OCI-LY7 (cell line): ENCODE data around the gene LRRK1.

Experiments used
- EZH2phosphoT487 ChIP-seq: fragments of 200-600 bp; sonication (generic); IDR thresholded peaks from 2 replicates; pipeline ENCODE4 v1.6.1; 2018; ENCODE audit warnings: low read depth, borderline replicate concordance, mild to moderate bottlenecking, mixed run types, antibody characterized with exemption, low read length, moderate library complexity, mixed read lengths
- TF ChIP-seq, protein P1 (sequence below): fragments of 200-600 bp; sonication (generic); conservative IDR thresholded peaks from 2 replicates; pipeline ENCODE4 v1.5.1; 2014; ENCODE audit warnings: mild to moderate bottlenecking, antibody characterized with exemption, low read length, moderate library complexity, mixed read lengths

GRCh38 chr15:101054991-101055390 is 135.8 kb downstream of the LRRK1 start:
- TF ChIP-seq EZH2phosphoT487, result no peak
- TF ChIP-seq, protein P1, sequence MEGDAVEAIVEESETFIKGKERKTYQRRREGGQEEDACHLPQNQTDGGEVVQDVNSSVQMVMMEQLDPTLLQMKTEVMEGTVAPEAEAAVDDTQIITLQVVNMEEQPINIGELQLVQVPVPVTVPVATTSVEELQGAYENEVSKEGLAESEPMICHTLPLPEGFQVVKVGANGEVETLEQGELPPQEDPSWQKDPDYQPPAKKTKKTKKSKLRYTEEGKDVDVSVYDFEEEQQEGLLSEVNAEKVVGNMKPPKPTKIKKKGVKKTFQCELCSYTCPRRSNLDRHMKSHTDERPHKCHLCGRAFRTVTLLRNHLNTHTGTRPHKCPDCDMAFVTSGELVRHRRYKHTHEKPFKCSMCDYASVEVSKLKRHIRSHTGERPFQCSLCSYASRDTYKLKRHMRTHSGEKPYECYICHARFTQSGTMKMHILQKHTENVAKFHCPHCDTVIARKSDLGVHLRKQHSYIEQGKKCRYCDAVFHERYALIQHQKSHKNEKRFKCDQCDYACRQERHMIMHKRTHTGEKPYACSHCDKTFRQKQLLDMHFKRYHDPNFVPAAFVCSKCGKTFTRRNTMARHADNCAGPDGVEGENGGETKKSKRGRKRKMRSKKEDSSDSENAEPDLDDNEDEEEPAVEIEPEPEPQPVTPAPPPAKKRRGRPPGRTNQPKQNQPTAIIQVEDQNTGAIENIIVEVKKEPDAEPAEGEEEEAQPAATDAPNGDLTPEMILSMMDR, result no peak
